ENCODE data around the gene AFG1L.

DNA sequence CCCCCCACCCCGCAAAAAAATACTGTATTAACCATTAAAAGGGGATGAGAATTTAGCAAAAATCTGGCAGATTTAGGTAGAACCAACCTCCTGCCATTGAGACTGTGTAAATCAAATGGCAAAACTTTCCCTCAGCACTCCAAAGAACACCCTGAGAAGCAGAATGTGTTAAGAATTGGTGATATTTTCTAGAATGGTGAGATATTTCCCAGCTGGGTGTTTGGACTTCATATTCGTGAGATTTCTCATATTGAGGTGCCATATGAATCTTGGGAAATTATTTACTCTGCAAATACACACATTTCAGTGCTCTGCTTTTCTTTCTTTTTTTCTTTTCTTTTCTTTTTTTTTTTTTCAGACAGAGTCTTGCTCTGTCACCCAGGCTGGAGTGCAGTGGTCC is 199.6 kb downstream of the AFG1L start:
- no peak for TF ChIP-seq POLR2AphosphoS5 (IDR thresholded peaks at IDR 0.05; ENCODE audit: low read depth, low read length)
- TF ChIP-seq, protein P1, sequence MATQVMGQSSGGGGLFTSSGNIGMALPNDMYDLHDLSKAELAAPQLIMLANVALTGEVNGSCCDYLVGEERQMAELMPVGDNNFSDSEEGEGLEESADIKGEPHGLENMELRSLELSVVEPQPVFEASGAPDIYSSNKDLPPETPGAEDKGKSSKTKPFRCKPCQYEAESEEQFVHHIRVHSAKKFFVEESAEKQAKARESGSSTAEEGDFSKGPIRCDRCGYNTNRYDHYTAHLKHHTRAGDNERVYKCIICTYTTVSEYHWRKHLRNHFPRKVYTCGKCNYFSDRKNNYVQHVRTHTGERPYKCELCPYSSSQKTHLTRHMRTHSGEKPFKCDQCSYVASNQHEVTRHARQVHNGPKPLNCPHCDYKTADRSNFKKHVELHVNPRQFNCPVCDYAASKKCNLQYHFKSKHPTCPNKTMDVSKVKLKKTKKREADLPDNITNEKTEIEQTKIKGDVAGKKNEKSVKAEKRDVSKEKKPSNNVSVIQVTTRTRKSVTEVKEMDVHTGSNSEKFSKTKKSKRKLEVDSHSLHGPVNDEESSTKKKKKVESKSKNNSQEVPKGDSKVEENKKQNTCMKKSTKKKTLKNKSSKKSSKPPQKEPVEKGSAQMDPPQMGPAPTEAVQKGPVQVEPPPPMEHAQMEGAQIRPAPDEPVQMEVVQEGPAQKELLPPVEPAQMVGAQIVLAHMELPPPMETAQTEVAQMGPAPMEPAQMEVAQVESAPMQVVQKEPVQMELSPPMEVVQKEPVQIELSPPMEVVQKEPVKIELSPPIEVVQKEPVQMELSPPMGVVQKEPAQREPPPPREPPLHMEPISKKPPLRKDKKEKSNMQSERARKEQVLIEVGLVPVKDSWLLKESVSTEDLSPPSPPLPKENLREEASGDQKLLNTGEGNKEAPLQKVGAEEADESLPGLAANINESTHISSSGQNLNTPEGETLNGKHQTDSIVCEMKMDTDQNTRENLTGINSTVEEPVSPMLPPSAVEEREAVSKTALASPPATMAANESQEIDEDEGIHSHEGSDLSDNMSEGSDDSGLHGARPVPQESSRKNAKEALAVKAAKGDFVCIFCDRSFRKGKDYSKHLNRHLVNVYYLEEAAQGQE (IDR thresholded peaks at IDR 0.05; ENCODE audit: insufficient read depth in 1 of 2, low read depth in 2 of 2, low read length in 2 of 2), result no peak
- no peak for TF ChIP-seq TAF1 (IDR thresholded peaks at IDR 0.05; ENCODE audit: borderline replicate concordance, insufficient read depth, low read length)
- no peak for TF ChIP-seq SIN3A (IDR thresholded peaks at IDR 0.05; ENCODE audit: borderline replicate concordance, insufficient read depth, low read length)

Measured in PFSK-1 (cell line).